Transverse colon (tissue), 4 donors: ENCODE data around the gene PROK2. TPM values are rescaled to one million over a fixed set of nuclear protein-coding genes. Genes with fewer than 3 reads are reported as not detected.

Experiments
- DNase-seq: peaks from one replicate; pipeline ENCODE4 v3.0.0-alpha.2; 2019
- H3K27ac ChIP-seq, 4 donors: fragments of 200-600 bp; sonication (generic); 2 replicates each; pipeline ENCODE4 v1.5.1; 2016 to 2018; ENCODE audit warnings: inconsistent platforms in 4 of 4
- H3K27me3 ChIP-seq: fragments of 200-600 bp; sonication (generic); 2 replicates; pipeline ENCODE4 v1.5.1; 2017; ENCODE audit warnings: inconsistent platforms
- H3K36me3 ChIP-seq, 4 donors: fragments of 200-600 bp; sonication (generic); 2 replicates each; pipeline ENCODE4 v1.5.1; 2017 to 2019; ENCODE audit warnings: inconsistent platforms in 4 of 4
- H3K4me1 ChIP-seq, 4 donors: fragments of 200-600 bp; sonication (generic); 2 replicates each; pipeline ENCODE4 v1.5.1; 2017 to 2020; ENCODE audit warnings: inconsistent platforms in 4 of 4
- H3K4me3 ChIP-seq, 4 donors: fragments of 200-600 bp; sonication (generic); 1 replicate in 1 of 4; 2 replicates in 3 of 4; pipeline versions ENCODE4 v1.5.1 to v1.6.1; 2017 to 2019; ENCODE audit warnings: inconsistent platforms in 4 of 4
- H3K9me3 ChIP-seq, 2 donors: fragments of 200-600 bp; sonication (generic); 2 replicates each; pipeline ENCODE4 v1.5.1; 2017 to 2019; ENCODE audit warnings: inconsistent platforms in 2 of 2
- CTCF ChIP-seq, 5 experiments: fragments of 200-600 bp in 3 of 5; fragments of 450-650 bp in 2 of 5; sonication (generic) in 3 of 5; IDR thresholded peaks; 1 replicate in 2 of 5; 2 replicates in 3 of 5; pipeline ENCODE4 v1.5.1; 2016 to 2017; ENCODE audit warnings: antibody characterized with exemption in 5 of 5, inconsistent platforms in 3 of 5, mild to moderate bottlenecking in 2 of 5, moderate library complexity in 1 of 5
- EP300 ChIP-seq: sonication (generic); formaldehyde crosslinking; IDR thresholded peaks from one replicate; pipeline ENCODE4 v1.6.1; 2017; ENCODE audit warnings: antibody characterized with exemption, low read depth
- POLR2A ChIP-seq: fragments of 450-650 bp; IDR thresholded peaks from one replicate; pipeline ENCODE4 v1.6.1; 2016; ENCODE audit warnings: antibody characterized with exemption, mild to moderate bottlenecking, moderate library complexity
- POLR2AphosphoS5 ChIP-seq, 3 donors: sonication (generic); formaldehyde crosslinking; IDR thresholded peaks; one replicate each; pipeline ENCODE4 v1.6.1; 2016; ENCODE audit warnings: antibody characterized with exemption in 3 of 3
- WGBS, 2 donors: methylation state at CpG; one replicate each; pipeline ENCODE4 v1.1.5; 2018; ENCODE audit warnings: low coverage in 1 of 2; 5-methylcytosine and 5-hydroxymethylcytosine counted together
- in situ Hi-C, 4 donors: fragments of 200-750 bp; cut with MboI; loops; one replicate each; pipeline versions ENCODE4 v1.15.0 to v1.15.1; 2017; ENCODE audit warnings: low sequenced_read_pairs in 3 of 4, low pct_ligation_motif_present in 1 of 4, low pct_unique_long_range_greater_than_20kb in 1 of 4
- intact Hi-C: fragments of 100-400 bp; cut with DNase I; formaldehyde crosslinking; loops from one replicate; pipeline ENCODE4 v1.15.1; 2023; ENCODE audit warnings: low total_unique reads
- total RNA-seq, 4 donors: library from RNA; depleted of rRNA; stranded (reverse); fragments of >200 nt; gene quantifications; one replicate each; pipeline ENCODE4 v1.1.0, GENCODE V29; 2016

The PROK2 gene
- total RNA-seq, 4 donors from 2014 or later: not detected

- intact Hi-C loops: no loop called here
- in situ Hi-C loops: no loop called here
- no peaks in the 10 kb centered on the region for H3K4me1 ChIP-seq
- DNase-seq: no peak
- H3K27me3 ChIP-seq: peaks cover 28% of the 10 kb centered on the region
- no peaks in the 10 kb centered on the region for H3K36me3 ChIP-seq
- WGBS, 2 donors: 47% methylated on average over 3 of the region's 3 CpGs
- no peak overlapping the region for H3K27ac ChIP-seq
- no peak overlapping the region for H3K4me3 ChIP-seq
- TF ChIP-seq POLR2AphosphoS5 (IDR thresholded peaks at IDR 0.05): no peak
- no peak for TF ChIP-seq EP300
- TF ChIP-seq CTCF (IDR thresholded peaks at IDR 0.05): no peak
- no peak for TF ChIP-seq POLR2A
- no peaks in the 10 kb centered on the region for H3K9me3 ChIP-seq
Measured at GRCh38 chr3:71800023-71800422, 15.1 kb upstream of the PROK2 start.

DNA sequence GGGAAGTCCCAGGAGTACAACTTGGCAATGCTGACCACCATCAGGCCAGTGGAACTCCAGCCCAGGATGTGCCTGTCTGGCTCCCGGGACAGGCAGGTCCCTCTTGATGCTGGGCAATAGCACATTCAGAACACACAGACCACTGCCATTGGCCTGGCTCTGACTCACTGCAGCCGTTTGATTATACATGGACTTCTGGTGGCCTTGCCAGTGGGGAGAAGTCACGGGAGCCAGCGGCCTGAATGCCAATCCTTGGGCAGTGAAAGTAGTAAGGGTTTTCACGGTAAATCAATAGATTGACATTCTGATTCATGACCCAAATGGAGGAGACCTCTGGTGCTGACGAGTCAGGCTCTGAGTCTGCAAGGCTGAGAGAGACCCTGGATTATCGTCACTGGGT, 12.5 kb upstream of the PROK2 start:
- Histone ChIP-seq H3K27me3 (peaks cover 28% of the 10 kb centered on the region), H3K9me3 (no peaks in the 10 kb centered on the region), H3K27ac (no peak overlapping the region), H3K4me1 (no peaks in the 10 kb centered on the region), H3K36me3 (no peaks in the 10 kb centered on the region), H3K4me3 (no peak overlapping the region)
- in situ Hi-C loops: no loop called here
- intact Hi-C loops: no loop called here
- no peak for DNase-seq
- TF ChIP-seq EP300 (no peak), POLR2A (no peak), POLR2AphosphoS5 (IDR thresholded peaks at IDR 0.05) (no peak)
- 93 to 99% methylated on average over 2 to 7 of the region's 7 CpGs for WGBS, 2 donors

GRCh38 chr3:71796290-71796689, 11.3 kb upstream of the PROK2 start:
- Histone ChIP-seq H3K4me3 (no peak overlapping the region), H3K9me3 (no peaks in the 10 kb centered on the region), H3K36me3 (no peaks in the 10 kb centered on the region), H3K27me3 (peaks cover 22% of the 10 kb centered on the region), H3K4me1 (no peaks in the 10 kb centered on the region), H3K27ac (no peak overlapping the region)
- WGBS, 2 donors: 43 to 75% methylated on average over 1 to 3 of the region's 3 CpGs
- in situ Hi-C loops (no loop called here), intact Hi-C loops (no loop called here)
- DNase-seq: no peak
- TF ChIP-seq CTCF (IDR thresholded peaks at IDR 0.05) (no peak), POLR2AphosphoS5 (IDR thresholded peaks at IDR 0.05) (no peak), POLR2A (no peak), EP300 (no peak)

DNA sequence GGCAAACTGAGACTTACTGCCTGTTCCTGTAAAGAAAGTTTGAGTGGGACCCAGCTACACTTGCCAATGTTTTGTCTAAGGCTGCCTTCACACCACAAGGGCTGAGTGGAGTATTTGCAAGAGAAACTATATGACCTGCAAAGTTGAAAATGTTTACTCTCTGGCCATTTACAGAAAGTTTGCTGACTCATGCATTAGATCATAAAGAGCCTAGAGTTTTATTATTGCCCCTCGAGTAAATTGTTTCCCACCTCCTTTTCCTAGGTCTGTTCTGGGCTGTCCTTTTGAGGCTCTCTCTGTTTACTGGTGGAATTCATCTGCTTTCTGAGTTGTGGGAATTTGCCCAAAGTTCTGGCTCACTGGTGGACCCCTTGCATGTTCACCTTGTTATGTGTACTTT, 6.7 kb upstream of the PROK2 start:
- no peaks in the 10 kb centered on the region for H3K36me3 ChIP-seq
- in situ Hi-C loops: no loop called here

More for the DNA sequence above, 6.7 kb upstream of the PROK2 start:
- 33 to 43% methylated on average over 1 of the region's 1 CpG for WGBS, 2 donors
- DNase-seq: no peak
- intact Hi-C loops: no loop called here
- no peaks in the 10 kb centered on the region for H3K4me1 ChIP-seq
- no peak overlapping the region for H3K4me3 ChIP-seq
- H3K27me3 ChIP-seq: peaks cover 11% of the 10 kb centered on the region
- TF ChIP-seq EP300: no peak
- no peak for TF ChIP-seq CTCF (IDR thresholded peaks at IDR 0.05)
- no peak for TF ChIP-seq POLR2AphosphoS5 (IDR thresholded peaks at IDR 0.05)
- TF ChIP-seq POLR2A: no peak
- H3K9me3 ChIP-seq: no peaks in the 10 kb centered on the region
- no peak overlapping the region for H3K27ac ChIP-seq
